Panc1 (cell line): ENCODE measurements around the gene HNRNPC.

Experiments
- POLR2AphosphoS5 ChIP-seq: IDR thresholded peaks from 2 replicates; pipeline ENCODE4 v1.6.1; 2012; ENCODE audit warnings: mild to moderate bottlenecking, low read depth, low read length, moderate library complexity
- TF ChIP-seq, protein P1 (sequence below): fragments of 450-650 bp; IDR thresholded peaks from 2 replicates; pipeline ENCODE4 v1.5.1; 2017; ENCODE audit warnings: mild to moderate bottlenecking
- TF ChIP-seq, protein P2 (sequence below), 2 experiments: IDR thresholded peaks; 2 replicates each; pipeline ENCODE4 v1.6.1; 2011 to 2012; ENCODE audit warnings: low read depth in 2 of 2, control low read depth in 1 of 2, low read length in 1 of 2, mild to moderate bottlenecking in 1 of 2, moderate library complexity in 1 of 2; ENCODE audit not compliant: insufficient read depth in 1 of 2

DNA sequence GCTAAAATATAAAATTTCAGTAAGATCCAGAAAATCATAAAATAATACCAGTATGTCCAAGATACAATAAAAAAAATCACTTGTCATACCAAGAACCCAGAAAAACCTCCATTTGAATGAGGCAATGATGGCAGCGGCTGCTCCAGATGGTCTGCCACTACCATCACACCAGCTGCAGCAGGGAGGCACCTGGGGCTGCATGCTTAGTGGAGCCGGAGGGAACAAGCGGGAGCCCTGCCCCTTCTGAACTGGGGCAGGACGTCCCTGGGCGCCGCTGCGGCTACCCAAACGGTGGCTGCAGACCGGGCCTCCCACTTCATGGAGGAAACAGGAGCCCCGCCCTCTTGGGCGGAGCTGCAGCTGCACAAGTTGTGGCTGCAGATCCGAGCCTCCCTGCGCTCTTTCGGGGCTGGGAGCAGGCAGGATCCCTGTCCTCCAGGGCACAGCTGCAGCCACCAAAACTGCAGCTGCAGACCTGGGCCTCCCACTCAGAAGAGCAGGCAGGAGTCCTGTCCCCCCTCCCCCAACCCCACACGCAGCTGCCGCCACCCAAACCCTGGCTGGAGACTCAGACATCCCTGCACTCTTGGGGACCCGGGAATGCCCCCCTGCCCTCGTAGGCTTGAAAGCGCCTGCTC lies 77.3 kb downstream of the HNRNPC start:
- TF ChIP-seq, protein P1, sequence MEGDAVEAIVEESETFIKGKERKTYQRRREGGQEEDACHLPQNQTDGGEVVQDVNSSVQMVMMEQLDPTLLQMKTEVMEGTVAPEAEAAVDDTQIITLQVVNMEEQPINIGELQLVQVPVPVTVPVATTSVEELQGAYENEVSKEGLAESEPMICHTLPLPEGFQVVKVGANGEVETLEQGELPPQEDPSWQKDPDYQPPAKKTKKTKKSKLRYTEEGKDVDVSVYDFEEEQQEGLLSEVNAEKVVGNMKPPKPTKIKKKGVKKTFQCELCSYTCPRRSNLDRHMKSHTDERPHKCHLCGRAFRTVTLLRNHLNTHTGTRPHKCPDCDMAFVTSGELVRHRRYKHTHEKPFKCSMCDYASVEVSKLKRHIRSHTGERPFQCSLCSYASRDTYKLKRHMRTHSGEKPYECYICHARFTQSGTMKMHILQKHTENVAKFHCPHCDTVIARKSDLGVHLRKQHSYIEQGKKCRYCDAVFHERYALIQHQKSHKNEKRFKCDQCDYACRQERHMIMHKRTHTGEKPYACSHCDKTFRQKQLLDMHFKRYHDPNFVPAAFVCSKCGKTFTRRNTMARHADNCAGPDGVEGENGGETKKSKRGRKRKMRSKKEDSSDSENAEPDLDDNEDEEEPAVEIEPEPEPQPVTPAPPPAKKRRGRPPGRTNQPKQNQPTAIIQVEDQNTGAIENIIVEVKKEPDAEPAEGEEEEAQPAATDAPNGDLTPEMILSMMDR: no peak
- TF ChIP-seq, protein P2, sequence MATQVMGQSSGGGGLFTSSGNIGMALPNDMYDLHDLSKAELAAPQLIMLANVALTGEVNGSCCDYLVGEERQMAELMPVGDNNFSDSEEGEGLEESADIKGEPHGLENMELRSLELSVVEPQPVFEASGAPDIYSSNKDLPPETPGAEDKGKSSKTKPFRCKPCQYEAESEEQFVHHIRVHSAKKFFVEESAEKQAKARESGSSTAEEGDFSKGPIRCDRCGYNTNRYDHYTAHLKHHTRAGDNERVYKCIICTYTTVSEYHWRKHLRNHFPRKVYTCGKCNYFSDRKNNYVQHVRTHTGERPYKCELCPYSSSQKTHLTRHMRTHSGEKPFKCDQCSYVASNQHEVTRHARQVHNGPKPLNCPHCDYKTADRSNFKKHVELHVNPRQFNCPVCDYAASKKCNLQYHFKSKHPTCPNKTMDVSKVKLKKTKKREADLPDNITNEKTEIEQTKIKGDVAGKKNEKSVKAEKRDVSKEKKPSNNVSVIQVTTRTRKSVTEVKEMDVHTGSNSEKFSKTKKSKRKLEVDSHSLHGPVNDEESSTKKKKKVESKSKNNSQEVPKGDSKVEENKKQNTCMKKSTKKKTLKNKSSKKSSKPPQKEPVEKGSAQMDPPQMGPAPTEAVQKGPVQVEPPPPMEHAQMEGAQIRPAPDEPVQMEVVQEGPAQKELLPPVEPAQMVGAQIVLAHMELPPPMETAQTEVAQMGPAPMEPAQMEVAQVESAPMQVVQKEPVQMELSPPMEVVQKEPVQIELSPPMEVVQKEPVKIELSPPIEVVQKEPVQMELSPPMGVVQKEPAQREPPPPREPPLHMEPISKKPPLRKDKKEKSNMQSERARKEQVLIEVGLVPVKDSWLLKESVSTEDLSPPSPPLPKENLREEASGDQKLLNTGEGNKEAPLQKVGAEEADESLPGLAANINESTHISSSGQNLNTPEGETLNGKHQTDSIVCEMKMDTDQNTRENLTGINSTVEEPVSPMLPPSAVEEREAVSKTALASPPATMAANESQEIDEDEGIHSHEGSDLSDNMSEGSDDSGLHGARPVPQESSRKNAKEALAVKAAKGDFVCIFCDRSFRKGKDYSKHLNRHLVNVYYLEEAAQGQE (IDR thresholded peaks at IDR 0.05; ENCODE audit: insufficient read depth in 1 of 2, low read depth in 2 of 2, low read length in 1 of 2): no peak
- no peak for TF ChIP-seq POLR2AphosphoS5
